GM23338 (cell line): Measurements from ENCODE around the gene SLC16A9. TPM values are rescaled to one million over a fixed set of nuclear protein-coding genes. Genes with fewer than 3 reads are reported as not detected.

Experiments used
- ATAC-seq: fragments of 200-7000 bp; cut with Tn5 transposase; 3 replicates; pipeline ENCODE4 v1.9.1; 2020
- DNase-seq: peaks from one replicate; pipeline ENCODE4 v3.0.0-alpha.2; 2015; ENCODE audit warnings: low spot score
- H2AFZ ChIP-seq: fragments of 200-600 bp; sonication (generic); 2 replicates; pipeline ENCODE4 v1.8.0; 2016; ENCODE audit warnings: antibody characterized with exemption, mild to moderate bottlenecking, moderate library complexity
- H3F3A ChIP-seq: fragments of 200-600 bp; sonication (generic); replicated peaks from 2 replicates; pipeline ENCODE4 v1.8.0; 2017; ENCODE audit warnings: antibody characterized with exemption, mixed run types, low read depth
- H3K27ac ChIP-seq: fragments of 200-600 bp; sonication (generic); 2 replicates; pipeline ENCODE4 v1.6.1; 2016; ENCODE audit warnings: low read depth
- H3K27me3 ChIP-seq: fragments of 200-600 bp; sonication (generic); 2 replicates; pipeline ENCODE4 v1.8.0; 2016; ENCODE audit warnings: mild to moderate bottlenecking, mixed run types, moderate library complexity; ENCODE audit not compliant: insufficient read depth
- H3K36me3 ChIP-seq: fragments of 200-600 bp; sonication (generic); 2 replicates; pipeline ENCODE4 v1.8.0; 2016; ENCODE audit warnings: mild to moderate bottlenecking; ENCODE audit not compliant: insufficient read depth
- H3K4me1 ChIP-seq: fragments of 200-600 bp; sonication (generic); 2 replicates; pipeline ENCODE4 v1.8.0; 2016; ENCODE audit warnings: mild to moderate bottlenecking, moderate library complexity; ENCODE audit not compliant: insufficient read depth
- H3K4me2 ChIP-seq: fragments of 200-600 bp; sonication (generic); 2 replicates; pipeline ENCODE4 v1.7.1; 2017; ENCODE audit warnings: mixed run types
- H3K4me3 ChIP-seq: fragments of 200-600 bp; sonication (generic); 2 replicates; pipeline ENCODE4 v1.6.1; 2016; ENCODE audit warnings: mixed run types
- H3K79me2 ChIP-seq: fragments of 200-600 bp; sonication (generic); replicated peaks from 2 replicates; pipeline ENCODE4 v1.8.0; 2017; ENCODE audit warnings: mild to moderate bottlenecking; ENCODE audit not compliant: insufficient read depth
- H3K9me2 ChIP-seq: fragments of 200-600 bp; sonication (generic); 2 replicates; pipeline ENCODE4 v1.8.0; 2017; ENCODE audit not compliant: insufficient read depth
- H4K20me1 ChIP-seq: fragments of 200-600 bp; sonication (generic); replicated peaks from 2 replicates; pipeline ENCODE4 v1.8.0; 2017; ENCODE audit warnings: mild to moderate bottlenecking; ENCODE audit not compliant: insufficient read depth
- H3K27ac Mint-ChIP-seq: 2 replicates; pipeline ENCODE4 v1.8.0; 2020; ENCODE audit warnings: inconsistent platforms, mild to moderate bottlenecking, moderate library complexity, mixed read lengths
- H3K27me3 Mint-ChIP-seq: 3 replicates; pipeline ENCODE4 v1.8.0; 2022; ENCODE audit warnings: low read depth, mild to moderate bottlenecking, moderate library complexity, mixed read lengths, inconsistent platforms; ENCODE audit not compliant: insufficient read depth, poor library complexity
- H3K36me3 Mint-ChIP-seq: 3 replicates; pipeline ENCODE4 v1.8.0; 2021; ENCODE audit warnings: low read depth, mild to moderate bottlenecking, inconsistent platforms, moderate library complexity, mixed read lengths
- H3K4me1 Mint-ChIP-seq: 3 replicates; pipeline ENCODE4 v1.8.0; 2020; ENCODE audit warnings: mild to moderate bottlenecking, inconsistent platforms, mixed read lengths
- H3K4me3 Mint-ChIP-seq: 3 replicates; pipeline ENCODE4 v1.8.0; 2021; ENCODE audit warnings: moderate library complexity, mild to moderate bottlenecking, inconsistent platforms, mixed read lengths
- H3K9me3 Mint-ChIP-seq: 3 replicates; pipeline ENCODE4 v1.8.0; 2020; ENCODE audit warnings: moderate library complexity, mild to moderate bottlenecking, inconsistent platforms, mixed read lengths
- CREB1 ChIP-seq: fragments of 250-450 bp; sonication (Bioruptor Pico); IDR thresholded peaks from 2 replicates; pipeline ENCODE4 v1.5.0; 2020; ENCODE audit warnings: low read depth, mild to moderate bottlenecking, moderate library complexity
- CTCF ChIP-seq, 2 experiments: fragments of 200-600 bp in 1 of 2; sonication (generic) in 1 of 2; conservative IDR thresholded peaks; 2 replicates each; pipeline versions ENCODE4 v1.5.1 to v1.6.1; 2016 to 2017; ENCODE audit warnings: antibody characterized with exemption in 2 of 2, low read depth in 2 of 2, mild to moderate bottlenecking in 2 of 2, moderate library complexity in 1 of 2
- ETS1 ChIP-seq: IDR thresholded peaks from 2 replicates; pipeline ENCODE4 v1.6.1; 2016; ENCODE audit warnings: antibody characterized with exemption
- EZH2 ChIP-seq: fragments of 200-600 bp; sonication (generic); IDR thresholded peaks from one replicate; pipeline ENCODE4 v1.8.0; 2017; ENCODE audit warnings: antibody characterized with exemption, mild to moderate bottlenecking, low read depth; ENCODE audit not compliant: unreplicated experiment
- EZH2phosphoT487 ChIP-seq: fragments of 200-600 bp; sonication (generic); IDR thresholded peaks from one replicate; pipeline ENCODE4 v1.8.1; 2018; ENCODE audit warnings: antibody characterized with exemption; ENCODE audit not compliant: unreplicated experiment
- JUNB ChIP-seq: IDR thresholded peaks from one replicate; pipeline ENCODE4 v1.6.1; 2016; ENCODE audit warnings: antibody characterized with exemption; ENCODE audit not compliant: unreplicated experiment
- NANOG ChIP-seq: IDR thresholded peaks from 2 replicates; pipeline ENCODE4 v1.6.1; 2016; ENCODE audit warnings: antibody characterized with exemption, borderline replicate concordance
- POLR2AphosphoS5 ChIP-seq: IDR thresholded peaks from 2 replicates; pipeline ENCODE4 v1.6.1; 2016; ENCODE audit warnings: antibody characterized with exemption, low read depth
- REST ChIP-seq: IDR thresholded peaks from one replicate; pipeline ENCODE4 v1.6.1; 2018; ENCODE audit warnings: antibody characterized with exemption; ENCODE audit not compliant: unreplicated experiment
- STAT1 ChIP-seq: IDR thresholded peaks from one replicate; pipeline ENCODE4 v1.6.1; 2016; ENCODE audit warnings: antibody characterized with exemption; ENCODE audit not compliant: unreplicated experiment
- ZNF114 ChIP-seq: fragments of 250-450 bp; sonication (Bioruptor Pico); IDR thresholded peaks from 2 replicates; pipeline ENCODE4 v1.5.0; 2020; ENCODE audit warnings: mild to moderate bottlenecking, moderate library complexity
- ZNF331 ChIP-seq: fragments of 250-450 bp; sonication (Bioruptor Pico); IDR thresholded peaks from 2 replicates; pipeline ENCODE4 v1.5.0; 2020; ENCODE audit warnings: low read depth, mild to moderate bottlenecking, moderate library complexity
- ZNF462 ChIP-seq: fragments of 250-450 bp; sonication (Bioruptor Pico); IDR thresholded peaks from 2 replicates; pipeline ENCODE4 v1.5.0; 2020; ENCODE audit warnings: mild to moderate bottlenecking, moderate library complexity
- polyA plus RNA-seq: library from polyadenylated mRNA; unstranded; fragments of >200 nt; fragmentation: Nextera tagmentation; extraction: Ambion mirVana; gene quantifications from 2 replicates; pipeline ENCODE4 v1.2.1, GENCODE V29; 2016
- total RNA-seq: library from RNA; depleted of rRNA; stranded (reverse); fragments of >200 nt; shearing (Covaris generic); gene quantifications from 2 replicates; pipeline ENCODE4 v1.2.3, GENCODE V29; 2014

SLC16A9 gene
- total and polyA plus RNA-seq, 2 experiments from 2014 or later: 6.5 to 11.4 TPM

- 0 out of 2 replicates have a peak, but pooled peaks cover 5% of the 10 kb centered on the region for H3K4me1 ChIP-seq
- Mint-ChIP-seq H3K27me3 (peaks cover 3% of the 10 kb centered on the region), H3K27ac (no peak overlapping the region), H3K4me1 (peaks cover 5% of the 10 kb centered on the region; the same call in 2 of the 3 replicates), H3K36me3 (no peaks in the 10 kb centered on the region), H3K4me3 (no peak overlapping the region), H3K9me3 (peaks cover 11% of the 10 kb centered on the region)
- no peaks in the 10 kb centered on the region for H3K36me3 ChIP-seq
- H3K9me2 ChIP-seq: no peaks in the 10 kb centered on the region
- H3K27ac ChIP-seq: no peak overlapping the region
- no peak overlapping the region for H3K4me2 ChIP-seq
- H4K20me1 ChIP-seq: no peaks in the 10 kb centered on the region
- H3K4me3 ChIP-seq: no peak overlapping the region
- no peaks in the 10 kb centered on the region for H3K27me3 ChIP-seq
- no peak for DNase-seq
- TF ChIP-seq NANOG (no peak), ZNF462 (CRISPR knock-in tag) (no peak), ETS1 (no peak), POLR2AphosphoS5 (no peak), EZH2 (no peak), ZNF114 (CRISPR knock-in tag) (no peak), CTCF (conservative IDR thresholded peaks at IDR 0.05; ENCODE audit: low read depth in 2 of 2) (no peak), REST (no peak), ZNF331 (CRISPR knock-in tag) (no peak), CREB1 (CRISPR knock-in tag) (no peak), STAT1 (no peak), JUNB (no peak), EZH2phosphoT487 (no peak)
- 0 out of 2 replicates have a peak overlapping the region, but pooled peaks have one; percentile 18 for H2AFZ ChIP-seq
- H3K79me2 ChIP-seq: no peaks in the 10 kb centered on the region
- no peak for ATAC-seq
- no peaks in the 10 kb centered on the region for H3F3A ChIP-seq
These were observed 45.3 kb upstream of the SLC16A9 start for GRCh38 chr10:59754951-59755350.
